ENCODE results near the gene GCK.

The GCK gene

DNA sequence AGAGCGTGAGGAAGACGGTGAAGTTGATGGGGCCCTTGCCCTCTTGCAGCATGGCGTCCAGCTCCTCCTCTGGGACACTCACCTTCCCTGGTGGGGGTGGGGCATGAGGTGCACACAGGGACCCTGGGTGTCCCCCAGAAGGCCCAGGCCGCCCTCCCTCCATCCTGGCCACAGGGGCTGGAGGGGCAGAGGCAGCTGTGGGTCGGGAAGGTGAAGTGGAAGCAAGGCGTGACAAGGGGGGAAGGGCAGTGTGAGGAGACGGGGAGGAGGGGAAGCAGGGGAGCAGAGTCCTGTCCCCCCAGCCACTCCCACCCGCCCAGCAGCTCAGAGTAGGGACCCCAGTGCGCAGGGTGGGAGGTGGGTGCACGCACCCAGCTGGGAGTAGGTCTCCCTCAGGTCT, 48.9 kb downstream of the GCK start:
- ChIA-PET CTCF (no interaction called here), POLR2A (no interaction called here)
- no peak for TF ChIP-seq BHLHE40 (IDR thresholded peaks at IDR 0.05; ENCODE audit: borderline replicate concordance)
- TF ChIP-seq CTBP1 (IDR thresholded peaks at IDR 0.05; ENCODE audit: borderline replicate concordance) = no peak
- TF ChIP-seq ZNF384 (IDR thresholded peaks at IDR 0.05) = no peak
- TF ChIP-seq SP1 (IDR thresholded peaks at IDR 0.05) = no peak
- TF ChIP-seq FOXA1 (IDR thresholded peaks at IDR 0.05) = no peak
- TF ChIP-seq LEF1 (IDR thresholded peaks at IDR 0.05; ENCODE audit: borderline replicate concordance) = no peak
- TF ChIP-seq TARDBP (IDR thresholded peaks at IDR 0.05) = no peak
- TF ChIP-seq FOXM1 (IDR thresholded peaks at IDR 0.05; ENCODE audit: borderline replicate concordance) = no peak
- TF ChIP-seq ARNT (IDR thresholded peaks at IDR 0.05) = no peak
- TF ChIP-seq NFRKB (IDR thresholded peaks at IDR 0.05) = no peak
- TF ChIP-seq L3MBTL2 (conservative IDR thresholded peaks at IDR 0.05) = no peak
- no peak for TF ChIP-seq HDGF (IDR thresholded peaks at IDR 0.05; ENCODE audit: borderline replicate concordance)
- no peak for TF ChIP-seq SUZ12 (IDR thresholded peaks at IDR 0.05)
- DNase-seq (ENCODE audit: extremely low spot score) = no peak

DNA sequence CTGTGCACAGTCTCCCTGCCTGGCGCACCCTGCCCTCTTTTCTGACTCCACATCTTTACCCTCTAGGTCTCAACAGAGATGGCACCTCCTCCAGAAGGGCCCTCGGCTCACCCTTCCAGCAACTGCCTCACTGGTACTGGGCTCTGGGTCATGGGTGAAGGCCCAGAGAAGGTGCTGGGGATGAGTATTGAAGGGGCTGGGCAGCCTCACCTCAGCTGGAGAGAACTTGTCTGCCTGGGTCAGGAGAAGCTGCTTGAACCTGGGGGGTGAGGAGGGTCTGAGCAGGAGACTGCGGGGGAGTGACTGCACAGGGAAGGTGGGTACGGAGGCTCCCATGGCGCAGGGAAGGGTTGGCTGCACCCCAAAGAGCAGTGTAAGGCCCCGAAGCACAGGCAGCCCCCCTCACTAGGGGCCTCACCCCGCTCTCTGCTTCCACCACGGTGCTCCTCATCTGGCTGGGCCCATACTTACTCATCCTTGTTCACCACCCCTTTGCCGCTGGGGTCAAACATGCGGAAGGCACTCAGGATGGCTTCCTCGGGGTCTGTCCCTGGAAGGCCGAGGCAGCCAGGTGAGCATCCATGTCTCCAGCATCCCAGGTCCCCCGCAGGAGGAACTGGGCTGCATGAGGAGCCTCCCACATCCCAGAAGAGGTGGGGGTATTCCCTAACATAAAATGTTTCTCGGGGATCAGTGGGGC, 49.8 kb downstream of the GCK start:
- DNase-seq (ENCODE audit: extremely low spot score) = no peak
- ChIA-PET POLR2A (no interaction called here), CTCF (no interaction called here)

DNA sequence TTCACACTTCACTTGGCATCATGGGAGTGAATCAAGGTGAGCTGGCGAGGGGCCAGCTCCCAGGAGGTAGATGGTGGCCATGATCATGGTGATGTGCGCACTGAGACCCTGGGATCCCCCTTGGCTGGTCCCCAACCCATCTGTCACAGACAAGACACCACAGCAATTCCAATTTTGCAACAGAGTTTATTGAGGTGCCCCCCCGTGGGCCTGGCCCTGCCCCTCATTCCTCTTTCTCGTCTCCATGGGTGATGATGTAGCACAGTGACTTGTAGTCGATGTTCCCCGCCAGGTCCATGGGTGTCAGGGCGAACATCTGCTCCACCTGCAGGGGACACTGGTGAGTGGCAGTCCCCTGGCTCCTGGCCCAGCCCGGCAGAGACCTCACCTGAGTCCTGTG, 50.5 kb downstream of the GCK start:
- no peak for DNase-seq (ENCODE audit: extremely low spot score)
- CTCF ChIA-PET = no interaction called here
- POLR2A ChIA-PET = interaction anchor here (1.3 kb wide), 1 partner anchor 16 kb away, joined by 3 read pairs; no protein-coding TSS in a partner anchor

More for the DNA sequence above, 49.8 kb downstream of the GCK start:
- TF ChIP-seq CTBP1 (IDR thresholded peaks at IDR 0.05; ENCODE audit: borderline replicate concordance) (no peak), LEF1 (IDR thresholded peaks at IDR 0.05; ENCODE audit: borderline replicate concordance) (no peak), FOXM1 (IDR thresholded peaks at IDR 0.05; ENCODE audit: borderline replicate concordance) (no peak), BHLHE40 (IDR thresholded peaks at IDR 0.05; ENCODE audit: borderline replicate concordance) (no peak), SUZ12 (IDR thresholded peaks at IDR 0.05) (no peak)
- TF ChIP-seq, protein P1, sequence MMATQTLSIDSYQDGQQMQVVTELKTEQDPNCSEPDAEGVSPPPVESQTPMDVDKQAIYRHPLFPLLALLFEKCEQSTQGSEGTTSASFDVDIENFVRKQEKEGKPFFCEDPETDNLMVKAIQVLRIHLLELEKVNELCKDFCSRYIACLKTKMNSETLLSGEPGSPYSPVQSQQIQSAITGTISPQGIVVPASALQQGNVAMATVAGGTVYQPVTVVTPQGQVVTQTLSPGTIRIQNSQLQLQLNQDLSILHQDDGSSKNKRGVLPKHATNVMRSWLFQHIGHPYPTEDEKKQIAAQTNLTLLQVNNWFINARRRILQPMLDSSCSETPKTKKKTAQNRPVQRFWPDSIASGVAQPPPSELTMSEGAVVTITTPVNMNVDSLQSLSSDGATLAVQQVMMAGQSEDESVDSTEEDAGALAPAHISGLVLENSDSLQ (IDR thresholded peaks at IDR 0.05) = no peak

DNA sequence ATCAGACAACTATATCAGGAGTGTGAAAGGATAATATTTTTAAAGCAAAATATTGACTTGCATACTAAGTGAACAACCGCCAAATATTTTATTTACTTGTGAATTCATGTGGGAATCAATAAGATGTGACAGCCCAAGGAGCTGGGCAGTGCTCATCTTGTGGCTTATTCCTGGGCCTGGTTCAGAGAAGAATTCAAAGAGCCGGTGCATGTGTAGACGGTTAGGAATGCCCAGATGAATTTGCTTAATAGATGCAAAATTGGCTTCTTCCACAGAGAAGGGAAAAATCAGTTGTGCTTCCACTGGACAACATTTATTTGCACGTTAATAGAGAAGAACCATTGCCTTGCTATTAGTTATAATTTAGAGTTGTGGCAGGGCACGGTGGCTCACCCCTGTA, 52.5 kb downstream of the GCK start:
- DNase-seq (ENCODE audit: extremely low spot score) = no peak
- no peak for TF ChIP-seq TARDBP (IDR thresholded peaks at IDR 0.05)
- TF ChIP-seq L3MBTL2 (conservative IDR thresholded peaks at IDR 0.05) = no peak
- CTCF ChIA-PET = no interaction called here
- POLR2A ChIA-PET = interaction anchor here (1.3 kb wide), 1 partner anchor 92 kb away, joined by 3 read pairs; the partner anchor contains the start of gene DBNL

More for the DNA sequence above, 50.5 kb downstream of the GCK start:
- TF ChIP-seq NFRKB (IDR thresholded peaks at IDR 0.05) (no peak), SP1 (IDR thresholded peaks at IDR 0.05) (no peak), FOXK2 (IDR thresholded peaks at IDR 0.05) (no peak), SUZ12 (IDR thresholded peaks at IDR 0.05) (no peak), FOXA1 (IDR thresholded peaks at IDR 0.05) (no peak), TARDBP (IDR thresholded peaks at IDR 0.05) (no peak), FOXM1 (IDR thresholded peaks at IDR 0.05; ENCODE audit: borderline replicate concordance) (no peak), BHLHE40 (IDR thresholded peaks at IDR 0.05; ENCODE audit: borderline replicate concordance) (no peak), CTBP1 (IDR thresholded peaks at IDR 0.05; ENCODE audit: borderline replicate concordance) (no peak), L3MBTL2 (conservative IDR thresholded peaks at IDR 0.05) (no peak), ZNF384 (IDR thresholded peaks at IDR 0.05) (no peak)

DNA sequence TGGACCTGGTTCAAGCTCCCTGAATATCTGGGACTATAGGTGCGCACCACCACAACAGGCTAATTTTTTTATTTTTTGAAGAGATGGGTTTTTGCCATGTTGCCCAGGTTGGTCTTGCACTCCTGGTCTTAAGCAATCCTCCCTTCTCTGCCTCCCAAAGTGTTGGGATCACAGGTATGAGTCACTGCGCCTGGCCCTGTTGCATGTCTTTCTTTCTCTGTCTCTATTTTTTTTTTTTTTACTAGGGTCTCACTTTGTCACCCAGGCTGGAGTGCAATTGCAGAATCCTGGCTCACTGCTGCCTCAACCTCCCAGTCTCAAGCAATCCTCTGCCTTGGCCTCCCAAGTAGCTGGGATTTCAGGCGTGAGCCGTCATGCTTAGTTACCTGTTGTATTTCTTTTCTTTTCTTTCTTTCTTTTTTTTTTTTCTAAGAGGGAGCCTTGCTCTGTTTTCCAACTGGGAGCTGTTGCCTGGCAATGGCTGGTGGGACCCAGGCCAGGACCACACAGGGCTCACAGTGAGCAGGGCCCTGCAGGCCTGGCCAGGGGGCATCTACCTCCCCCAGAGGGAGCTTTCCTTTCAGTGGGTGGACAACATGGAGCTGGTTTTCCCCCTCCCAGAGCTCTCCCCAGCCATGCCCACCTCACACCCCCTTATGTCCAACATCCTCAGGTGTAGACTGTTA, 54.2 kb downstream of the GCK start:
- no peak for DNase-seq (ENCODE audit: extremely low spot score)
- POLR2A ChIA-PET = interaction anchor here (1.2 kb wide), 1 partner anchor 12 kb away, joined by 4 read pairs; the partner anchor contains the start of gene POLD2
- CTCF ChIA-PET = no interaction called here
- TF ChIP-seq TARDBP (IDR thresholded peaks at IDR 0.05) = no peak
- no peak for TF ChIP-seq LEF1 (IDR thresholded peaks at IDR 0.05; ENCODE audit: borderline replicate concordance)
- no peak for TF ChIP-seq SP1 (IDR thresholded peaks at IDR 0.05)
- no peak for TF ChIP-seq BHLHE40 (IDR thresholded peaks at IDR 0.05; ENCODE audit: borderline replicate concordance)
- TF ChIP-seq, protein P1 (IDR thresholded peaks at IDR 0.05) = no peak
- TF ChIP-seq NFRKB (IDR thresholded peaks at IDR 0.05) = no peak
- TF ChIP-seq CTBP1 (IDR thresholded peaks at IDR 0.05; ENCODE audit: borderline replicate concordance) = no peak
- no peak for TF ChIP-seq ARNT (IDR thresholded peaks at IDR 0.05)
- no peak for TF ChIP-seq ZNF384 (IDR thresholded peaks at IDR 0.05)
- no peak for TF ChIP-seq FOXM1 (IDR thresholded peaks at IDR 0.05; ENCODE audit: borderline replicate concordance)
- no peak for TF ChIP-seq HDGF (IDR thresholded peaks at IDR 0.05; ENCODE audit: borderline replicate concordance)
- no peak for TF ChIP-seq FOXA1 (IDR thresholded peaks at IDR 0.05)
- no peak for TF ChIP-seq ELF4 (IDR thresholded peaks at IDR 0.05)
- TF ChIP-seq L3MBTL2 (conservative IDR thresholded peaks at IDR 0.05) = no peak
- TF ChIP-seq FOXK2 (IDR thresholded peaks at IDR 0.05) = no peak
- no peak for TF ChIP-seq SUZ12 (IDR thresholded peaks at IDR 0.05)

DNA sequence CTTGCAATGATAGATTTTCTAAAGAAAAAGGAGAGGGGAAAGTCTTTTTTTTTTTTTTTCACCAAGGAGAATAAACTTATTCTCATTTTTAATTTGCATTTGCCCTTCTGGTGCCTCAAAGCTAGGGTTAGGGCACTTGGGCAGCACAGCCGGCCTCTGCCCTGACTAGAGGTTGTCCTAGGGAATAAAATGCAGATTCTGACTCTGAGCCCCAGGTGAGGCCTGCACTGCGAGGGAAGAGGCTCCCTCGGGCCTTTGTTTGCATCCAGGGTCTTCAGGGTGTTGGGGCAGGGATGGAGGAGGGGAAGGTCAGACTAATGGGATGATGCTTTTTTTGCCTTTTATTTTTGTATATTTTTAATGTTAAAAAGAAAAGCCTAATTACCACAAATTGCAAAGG, 55.9 kb downstream of the GCK start:
- DNase-seq (ENCODE audit: extremely low spot score) = no peak
- no peak for TF ChIP-seq NFRKB (IDR thresholded peaks at IDR 0.05)
- TF ChIP-seq ARNT (IDR thresholded peaks at IDR 0.05) = no peak
- TF ChIP-seq TARDBP (IDR thresholded peaks at IDR 0.05) = no peak
- no peak for TF ChIP-seq SP1 (IDR thresholded peaks at IDR 0.05)
- TF ChIP-seq FOXK2 (IDR thresholded peaks at IDR 0.05) = no peak
- no peak for TF ChIP-seq L3MBTL2 (conservative IDR thresholded peaks at IDR 0.05)
- TF ChIP-seq FOXM1 (IDR thresholded peaks at IDR 0.05; ENCODE audit: borderline replicate concordance) = no peak
- no peak for TF ChIP-seq CTBP1 (IDR thresholded peaks at IDR 0.05; ENCODE audit: borderline replicate concordance)
- TF ChIP-seq ELF4 (IDR thresholded peaks at IDR 0.05) = no peak
- TF ChIP-seq ZNF384 (IDR thresholded peaks at IDR 0.05) = no peak
- TF ChIP-seq HDGF (IDR thresholded peaks at IDR 0.05; ENCODE audit: borderline replicate concordance) = no peak
- TF ChIP-seq, protein P1 (IDR thresholded peaks at IDR 0.05) = no peak
- ChIA-PET POLR2A (no interaction called here), CTCF (interaction anchor here (0.7 kb wide), 1 partner anchor 1201 kb away, joined by 5 read pairs; the partner anchor contains the start of gene MRPL32)
